Measurements from ENCODE around the gene USP6NL.

The USP6NL gene

DNA sequence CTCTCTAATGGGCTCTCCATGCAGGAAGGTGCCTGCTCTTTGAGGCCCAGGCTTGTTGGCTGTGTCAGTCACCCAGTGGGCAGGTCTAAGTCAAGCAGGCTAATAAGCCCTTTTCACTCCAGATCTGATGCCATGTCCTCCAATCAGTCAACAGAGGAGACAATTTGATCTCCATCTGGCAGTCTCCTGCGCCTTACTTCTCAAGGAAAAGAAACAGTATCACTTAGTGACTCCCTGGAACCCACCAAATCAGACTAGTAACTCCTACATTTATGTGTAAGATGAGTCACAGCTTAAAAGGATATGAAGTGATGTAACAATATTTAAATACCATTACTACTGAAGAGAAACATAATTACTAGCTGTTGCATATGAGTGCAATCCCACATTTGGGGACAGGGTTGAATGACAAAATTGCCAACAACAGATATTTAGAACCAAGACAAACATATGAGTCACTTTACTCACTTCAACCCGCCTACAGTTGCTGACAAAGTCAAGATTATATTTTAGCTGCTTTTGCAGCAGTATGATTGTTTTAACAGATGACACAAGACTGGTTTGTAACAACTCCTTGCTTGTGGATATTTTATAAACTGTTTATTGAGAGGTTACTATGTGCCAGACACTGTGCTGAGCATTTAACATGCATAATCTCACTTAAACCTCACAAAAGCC, 72.1 kb downstream of the USP6NL start:
- no peaks in the 10 kb centered on the region for H3K9me3 ChIP-seq (ENCODE audit: control insufficient read depth in 1 of 2, low read length in 2 of 2)
- H3K4me3 ChIP-seq (ENCODE audit: low read depth in 1 of 2, low read length in 2 of 2) = no peak overlapping the region
- H3K9ac ChIP-seq (ENCODE audit: low read depth in 1 of 2, low read length in 2 of 2) = no peak overlapping the region
- H3K4me1 ChIP-seq (ENCODE audit: control insufficient read depth in 1 of 2, insufficient read depth in 2 of 2, low read length in 2 of 2) = no peaks in the 10 kb centered on the region
- no peak overlapping the region for H3K27ac ChIP-seq (ENCODE audit: low read depth, low read length)
- H3K36me3 ChIP-seq (ENCODE audit: control insufficient read depth in 1 of 2, insufficient read depth in 2 of 2, low read length in 2 of 2) = no peaks in the 10 kb centered on the region
- H3K27me3 ChIP-seq (ENCODE audit: control insufficient read depth in 1 of 2, insufficient read depth in 2 of 2, low read length in 2 of 2) = no peaks in the 10 kb centered on the region

DNA sequence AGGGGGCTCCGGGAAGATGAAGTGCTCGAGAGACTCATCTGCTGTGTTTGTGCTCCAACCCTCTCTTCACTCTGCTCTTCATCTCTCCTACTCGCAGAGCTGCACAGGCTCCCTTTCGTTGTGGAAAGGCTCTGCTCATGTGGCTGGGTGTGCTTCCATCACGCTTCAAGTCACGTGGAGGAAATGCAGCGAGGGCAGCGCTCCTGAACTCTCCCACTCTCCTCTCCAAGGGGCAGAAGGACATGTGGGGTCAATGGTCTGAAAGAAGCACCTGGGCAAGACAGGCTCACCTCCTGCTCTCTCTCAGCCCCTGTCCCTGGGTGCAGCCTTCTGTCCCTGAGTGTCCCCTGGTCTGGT, 72.6 kb downstream of the USP6NL start:
- Histone ChIP-seq H3K4me3 (ENCODE audit: low read depth in 1 of 2, low read length in 2 of 2) (no peak overlapping the region), H3K36me3 (ENCODE audit: control insufficient read depth in 1 of 2, insufficient read depth in 2 of 2, low read length in 2 of 2) (no peaks in the 10 kb centered on the region), H3K27me3 (ENCODE audit: control insufficient read depth in 1 of 2, insufficient read depth in 2 of 2, low read length in 2 of 2) (no peaks in the 10 kb centered on the region), H3K9me3 (ENCODE audit: control insufficient read depth in 1 of 2, low read length in 2 of 2) (no peaks in the 10 kb centered on the region), H3K27ac (ENCODE audit: low read depth, low read length) (no peak overlapping the region), H3K9ac (ENCODE audit: low read depth in 1 of 2, low read length in 2 of 2) (no peak overlapping the region), H3K4me1 (ENCODE audit: control insufficient read depth in 1 of 2, insufficient read depth in 2 of 2, low read length in 2 of 2) (peaks cover 1 to 5% of the 10 kb centered on the region in 2 donors)

DNA sequence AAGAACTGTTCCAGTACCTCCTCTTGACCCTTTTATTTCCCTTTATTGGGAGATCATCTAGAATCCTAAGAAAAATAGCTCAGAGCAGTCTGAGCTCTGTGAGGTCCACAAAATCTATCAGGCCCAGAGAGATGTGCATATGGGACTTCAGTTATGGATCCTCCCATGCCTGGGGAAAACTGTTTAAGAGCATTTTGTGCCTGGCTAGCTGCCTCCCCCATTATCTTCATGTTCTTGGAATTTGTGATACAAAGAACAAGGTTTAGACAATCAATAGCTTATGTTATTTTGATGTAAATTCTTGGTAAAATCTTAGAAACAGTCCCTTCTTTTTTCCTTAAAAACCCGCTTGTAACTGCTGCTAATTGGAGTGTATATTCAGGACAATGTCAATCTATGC, 75.2 kb downstream of the USP6NL start:
- H3K27ac ChIP-seq (ENCODE audit: low read depth, low read length) = no peak overlapping the region
- H3K4me1 ChIP-seq (ENCODE audit: control insufficient read depth in 1 of 2, insufficient read depth in 2 of 2, low read length in 2 of 2) = peaks cover 17% of the 10 kb centered on the region in 2 donors
- H3K36me3 ChIP-seq (ENCODE audit: control insufficient read depth in 1 of 2, insufficient read depth in 2 of 2, low read length in 2 of 2) = no peaks in the 10 kb centered on the region
- no peak overlapping the region for H3K4me3 ChIP-seq (ENCODE audit: low read depth in 1 of 2, low read length in 2 of 2)
- no peak overlapping the region for H3K9ac ChIP-seq (ENCODE audit: low read depth in 1 of 2, low read length in 2 of 2)
- no peaks in the 10 kb centered on the region for H3K9me3 ChIP-seq (ENCODE audit: control insufficient read depth in 1 of 2, low read length in 2 of 2)
- no peaks in the 10 kb centered on the region for H3K27me3 ChIP-seq (ENCODE audit: control insufficient read depth in 1 of 2, insufficient read depth in 2 of 2, low read length in 2 of 2)

DNA sequence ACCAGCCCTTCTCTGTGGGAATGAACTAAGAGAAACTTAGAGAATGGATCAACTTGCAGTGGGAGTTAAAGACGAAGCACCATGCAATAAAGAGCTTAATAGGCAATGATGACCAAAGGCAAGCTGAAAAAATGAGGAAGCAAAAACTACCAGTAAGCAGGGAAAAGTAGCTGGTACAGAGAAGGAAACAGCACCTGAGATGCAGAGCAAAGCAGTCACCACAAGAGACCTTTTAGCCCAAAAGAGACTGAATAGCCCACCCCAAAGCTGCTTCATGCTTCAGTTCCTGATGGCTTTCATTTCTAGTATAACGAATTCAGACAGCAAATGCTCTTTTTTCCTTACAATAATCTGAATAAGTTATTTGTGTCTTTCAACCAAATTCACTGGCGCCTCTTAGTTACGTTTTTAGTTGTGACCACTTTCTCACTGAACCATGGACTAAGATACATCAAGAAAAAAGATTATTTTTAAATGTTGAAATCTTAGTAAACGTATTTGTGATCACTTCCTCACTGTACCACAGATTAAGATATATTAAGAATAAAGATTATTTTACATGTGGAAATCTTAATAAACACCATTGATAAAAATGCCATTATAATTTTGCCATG, 76.0 kb downstream of the USP6NL start:
- Histone ChIP-seq H3K27ac (ENCODE audit: low read depth, low read length) (no peak overlapping the region), H3K4me3 (ENCODE audit: low read depth in 1 of 2, low read length in 2 of 2) (no peak overlapping the region), H3K9me3 (ENCODE audit: control insufficient read depth in 1 of 2, low read length in 2 of 2) (no peaks in the 10 kb centered on the region), H3K4me1 (ENCODE audit: control insufficient read depth in 1 of 2, insufficient read depth in 2 of 2, low read length in 2 of 2) (peaks cover 17% of the 10 kb centered on the region in 2 donors), H3K36me3 (ENCODE audit: control insufficient read depth in 1 of 2, insufficient read depth in 2 of 2, low read length in 2 of 2) (no peaks in the 10 kb centered on the region), H3K9ac (ENCODE audit: low read depth in 1 of 2, low read length in 2 of 2) (no peak overlapping the region), H3K27me3 (ENCODE audit: control insufficient read depth in 1 of 2, insufficient read depth in 2 of 2, low read length in 2 of 2) (no peaks in the 10 kb centered on the region)

DNA sequence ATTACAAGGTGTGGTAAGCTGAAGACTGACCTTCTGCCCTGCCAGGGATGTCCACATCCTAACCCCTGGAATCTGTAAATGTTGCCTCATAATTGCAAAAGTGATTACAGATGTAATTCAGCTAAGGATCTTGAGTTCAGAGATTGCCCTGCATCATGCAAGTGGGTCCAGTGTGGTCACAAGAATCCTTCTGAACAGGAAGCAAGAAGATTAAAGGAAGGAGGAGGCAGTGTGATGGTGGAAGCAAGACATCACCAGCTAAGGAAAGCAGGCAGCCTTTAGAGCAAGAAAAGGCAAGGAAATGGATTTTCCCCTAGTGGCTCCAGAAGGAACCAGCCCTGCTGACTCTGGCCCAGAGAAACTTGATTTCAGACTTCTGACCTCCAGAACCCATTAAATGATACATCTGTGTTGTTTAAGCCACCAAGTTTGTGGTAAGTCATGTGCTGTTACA, 78.1 kb downstream of the USP6NL start:
- Histone ChIP-seq H3K9ac (ENCODE audit: low read depth in 1 of 2, low read length in 2 of 2) (no peak overlapping the region), H3K4me1 (ENCODE audit: control insufficient read depth in 1 of 2, insufficient read depth in 2 of 2, low read length in 2 of 2) (peaks cover 24 to 28% of the 10 kb centered on the region in 2 donors), H3K27me3 (ENCODE audit: control insufficient read depth in 1 of 2, insufficient read depth in 2 of 2, low read length in 2 of 2) (no peaks in the 10 kb centered on the region), H3K36me3 (ENCODE audit: control insufficient read depth in 1 of 2, insufficient read depth in 2 of 2, low read length in 2 of 2) (no peaks in the 10 kb centered on the region), H3K9me3 (ENCODE audit: control insufficient read depth in 1 of 2, low read length in 2 of 2) (no peaks in the 10 kb centered on the region), H3K4me3 (ENCODE audit: low read depth in 1 of 2, low read length in 2 of 2) (no peak overlapping the region), H3K27ac (ENCODE audit: low read depth, low read length) (no peak overlapping the region)

DNA sequence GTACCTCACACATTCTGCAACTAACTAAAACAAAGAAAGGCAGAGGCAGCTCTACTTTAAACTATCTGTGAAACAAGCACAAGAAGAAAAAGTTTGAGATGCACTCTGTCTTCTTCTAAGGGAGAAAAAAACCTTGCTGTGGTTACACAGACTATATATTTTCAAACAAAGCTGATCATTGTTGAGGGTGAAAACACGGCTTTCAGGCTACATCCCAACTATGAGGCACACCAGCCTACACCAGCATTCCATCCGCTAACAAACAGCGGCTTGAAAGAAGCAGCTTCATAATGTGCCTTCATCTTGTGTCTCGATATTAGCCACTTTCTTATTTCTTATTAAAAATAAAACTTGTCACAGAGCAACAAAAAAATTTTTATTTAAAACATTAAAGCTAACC, 79.1 kb downstream of the USP6NL start:
- H3K27me3 ChIP-seq (ENCODE audit: control insufficient read depth in 1 of 2, insufficient read depth in 2 of 2, low read length in 2 of 2) = no peaks in the 10 kb centered on the region
- no peak overlapping the region for H3K4me3 ChIP-seq (ENCODE audit: low read depth in 1 of 2, low read length in 2 of 2)
- no peaks in the 10 kb centered on the region for H3K9me3 ChIP-seq (ENCODE audit: control insufficient read depth in 1 of 2, low read length in 2 of 2)
- no peaks in the 10 kb centered on the region for H3K36me3 ChIP-seq (ENCODE audit: control insufficient read depth in 1 of 2, insufficient read depth in 2 of 2, low read length in 2 of 2)
- no peak overlapping the region for H3K9ac ChIP-seq (ENCODE audit: low read depth in 1 of 2, low read length in 2 of 2)
- peaks cover 25 to 29% of the 10 kb centered on the region in 2 donors for H3K4me1 ChIP-seq (ENCODE audit: control insufficient read depth in 1 of 2, insufficient read depth in 2 of 2, low read length in 2 of 2)
- no peak overlapping the region for H3K27ac ChIP-seq (ENCODE audit: low read depth, low read length)

DNA sequence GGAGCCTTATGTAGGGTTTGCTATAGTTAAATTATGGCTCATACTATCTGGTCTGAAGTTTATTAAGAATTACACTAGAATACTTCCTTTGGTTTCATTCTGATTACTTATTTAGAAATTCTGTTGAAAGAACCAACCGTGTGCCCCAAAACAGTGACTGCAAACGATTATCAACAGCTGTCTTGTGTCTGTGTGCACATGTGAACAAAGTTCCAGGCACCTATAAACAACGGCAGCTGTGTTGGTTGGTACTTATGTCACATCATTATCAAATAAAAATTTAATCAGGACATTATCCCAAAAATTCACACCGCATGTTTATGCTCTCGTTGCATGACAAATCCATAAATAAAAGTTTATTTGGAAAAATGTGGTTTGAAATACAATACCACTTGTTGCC, 80.6 kb downstream of the USP6NL start:
- Histone ChIP-seq H3K27ac (ENCODE audit: low read depth, low read length) (no peak overlapping the region), H3K4me3 (ENCODE audit: low read depth in 1 of 2, low read length in 2 of 2) (no peak overlapping the region), H3K4me1 (ENCODE audit: control insufficient read depth in 1 of 2, insufficient read depth in 2 of 2, low read length in 2 of 2) (peaks cover 25 to 29% of the 10 kb centered on the region in 2 donors), H3K27me3 (ENCODE audit: control insufficient read depth in 1 of 2, insufficient read depth in 2 of 2, low read length in 2 of 2) (no peaks in the 10 kb centered on the region), H3K9me3 (ENCODE audit: control insufficient read depth in 1 of 2, low read length in 2 of 2) (no peaks in the 10 kb centered on the region), H3K9ac (ENCODE audit: low read depth in 1 of 2, low read length in 2 of 2) (no peak overlapping the region), H3K36me3 (ENCODE audit: control insufficient read depth in 1 of 2, insufficient read depth in 2 of 2, low read length in 2 of 2) (peaks cover 0 to 2% of the 10 kb centered on the region in 2 donors)

DNA sequence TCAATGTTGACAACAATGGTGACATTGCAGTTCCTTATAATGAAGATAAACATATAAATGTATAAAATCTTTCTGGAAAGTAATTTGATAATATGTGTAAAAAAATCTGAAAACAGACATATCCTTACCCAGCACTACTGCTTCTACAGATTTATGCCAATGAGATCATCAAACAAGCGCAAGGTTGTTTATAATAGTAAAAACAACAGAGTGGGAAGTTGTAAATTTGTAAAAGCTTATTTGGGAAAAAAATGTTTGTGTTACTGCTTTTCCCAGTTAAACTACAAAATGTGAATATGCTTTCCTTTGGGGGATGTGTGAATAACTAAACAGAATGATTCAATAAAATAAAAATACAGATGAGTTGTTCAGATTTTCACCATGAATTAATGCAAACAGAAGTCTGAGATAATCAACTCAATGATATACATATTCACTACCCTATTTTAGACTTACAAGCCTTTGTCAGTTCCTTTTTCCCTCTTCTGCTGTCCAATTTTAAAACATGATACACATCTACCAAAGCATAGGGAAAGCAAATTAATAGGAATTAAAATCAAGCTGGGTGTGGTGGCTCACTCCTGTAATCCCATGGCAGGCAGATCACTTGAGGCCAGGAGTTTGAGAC, 82.1 kb downstream of the USP6NL start:
- H3K9me3 ChIP-seq (ENCODE audit: control insufficient read depth in 1 of 2, low read length in 2 of 2) = no peaks in the 10 kb centered on the region
- peaks cover 25 to 29% of the 10 kb centered on the region in 2 donors for H3K4me1 ChIP-seq (ENCODE audit: control insufficient read depth in 1 of 2, insufficient read depth in 2 of 2, low read length in 2 of 2)
- no peak overlapping the region for H3K4me3 ChIP-seq (ENCODE audit: low read depth in 1 of 2, low read length in 2 of 2)
- no peaks in the 10 kb centered on the region for H3K27me3 ChIP-seq (ENCODE audit: control insufficient read depth in 1 of 2, insufficient read depth in 2 of 2, low read length in 2 of 2)
- no peak overlapping the region for H3K9ac ChIP-seq (ENCODE audit: low read depth in 1 of 2, low read length in 2 of 2)
- H3K36me3 ChIP-seq (ENCODE audit: control insufficient read depth in 1 of 2, insufficient read depth in 2 of 2, low read length in 2 of 2) = peaks cover 0 to 6% of the 10 kb centered on the region in 2 donors
- no peak overlapping the region for H3K27ac ChIP-seq (ENCODE audit: low read depth, low read length)

DNA sequence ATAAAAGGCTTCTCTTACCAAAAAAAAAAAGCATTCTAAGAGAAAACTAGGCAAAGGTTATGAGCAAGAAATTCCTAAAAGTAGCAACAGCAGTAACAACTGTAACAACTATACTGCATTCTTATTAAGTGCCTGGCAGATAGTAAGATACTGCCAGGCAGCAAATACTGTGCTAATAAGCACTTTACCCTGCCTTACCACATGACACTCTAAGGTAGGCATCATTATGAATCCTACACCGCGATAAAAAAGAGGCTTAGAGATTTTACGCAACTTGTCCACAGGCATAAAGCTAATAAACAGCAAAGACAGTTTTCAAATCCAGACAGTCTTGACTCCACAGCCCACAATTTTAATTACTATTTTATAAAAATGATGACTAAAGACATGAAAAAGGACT, 83.2 kb downstream of the USP6NL start:
- Histone ChIP-seq H3K9me3 (ENCODE audit: control insufficient read depth in 1 of 2, low read length in 2 of 2) (no peaks in the 10 kb centered on the region), H3K9ac (ENCODE audit: low read depth in 1 of 2, low read length in 2 of 2) (no peak overlapping the region), H3K36me3 (ENCODE audit: control insufficient read depth in 1 of 2, insufficient read depth in 2 of 2, low read length in 2 of 2) (peaks cover 0 to 6% of the 10 kb centered on the region in 2 donors), H3K27me3 (ENCODE audit: control insufficient read depth in 1 of 2, insufficient read depth in 2 of 2, low read length in 2 of 2) (no peaks in the 10 kb centered on the region), H3K4me1 (ENCODE audit: control insufficient read depth in 1 of 2, insufficient read depth in 2 of 2, low read length in 2 of 2) (peaks cover 19% of the 10 kb centered on the region in 2 donors), H3K4me3 (ENCODE audit: low read depth in 1 of 2, low read length in 2 of 2) (peak overlapping the region in 1 of 2 donors; percentile 27), H3K27ac (ENCODE audit: low read depth, low read length) (no peak overlapping the region)

DNA sequence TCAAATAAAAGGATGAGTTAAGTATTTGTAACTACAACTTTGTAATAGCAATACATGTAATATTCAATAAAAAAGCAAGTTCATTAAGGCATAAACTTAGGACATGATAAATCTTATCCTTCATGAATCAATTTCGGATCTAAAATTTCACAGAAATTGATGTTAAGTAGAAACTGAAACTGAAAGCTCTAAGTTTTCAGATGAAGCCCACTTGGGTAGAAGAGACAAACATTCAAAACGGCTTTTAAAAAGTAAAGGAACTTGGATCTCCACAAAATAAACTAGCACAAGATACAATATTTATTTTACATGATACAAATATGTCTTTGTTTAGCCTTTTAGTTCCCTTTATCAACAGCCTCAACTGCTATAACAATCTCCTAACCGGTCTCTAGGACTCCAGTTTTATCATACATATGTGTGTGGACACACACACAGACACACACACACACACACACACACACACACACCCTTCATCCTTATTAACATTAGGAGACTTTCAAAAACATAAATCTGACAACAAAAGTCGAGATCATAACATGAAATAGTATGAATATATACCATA, 83.7 kb downstream of the USP6NL start:
- H3K4me3 ChIP-seq (ENCODE audit: low read depth in 1 of 2, low read length in 2 of 2) = peak overlapping the region; percentile 16 to 21
- H3K9ac ChIP-seq (ENCODE audit: low read depth in 1 of 2, low read length in 2 of 2) = no peak overlapping the region
- no peaks in the 10 kb centered on the region for H3K27me3 ChIP-seq (ENCODE audit: control insufficient read depth in 1 of 2, insufficient read depth in 2 of 2, low read length in 2 of 2)
- peaks cover 0 to 6% of the 10 kb centered on the region in 2 donors for H3K36me3 ChIP-seq (ENCODE audit: control insufficient read depth in 1 of 2, insufficient read depth in 2 of 2, low read length in 2 of 2)
- H3K9me3 ChIP-seq (ENCODE audit: control insufficient read depth in 1 of 2, low read length in 2 of 2) = no peaks in the 10 kb centered on the region
- H3K4me1 ChIP-seq (ENCODE audit: control insufficient read depth in 1 of 2, insufficient read depth in 2 of 2, low read length in 2 of 2) = peaks cover 17 to 19% of the 10 kb centered on the region in 2 donors
- H3K27ac ChIP-seq (ENCODE audit: low read depth, low read length) = no peak overlapping the region
